Activated naive CD8-positive, alpha-beta T cell treated with anti-CD3 and anti-CD28 coated beads, Interleukin-2, amount 50 U/mL, for 24 hours (primary cell): Measurements from ENCODE around the gene IMP3.

Source experiments
- ATAC-seq: fragments of 150-1000 bp; cut with Tn5 transposase; one replicate; pipeline ENCODE4 v1.10.0; 2021
- DNase-seq: peaks from one replicate; pipeline ENCODE4 v3.0.0; 2021
- H3K27ac Mint-ChIP-seq: one replicate; pipeline ENCODE4 v1.8.0; 2021; ENCODE audit warnings: mild to moderate bottlenecking, mixed read lengths
- H3K27me3 Mint-ChIP-seq: one replicate; pipeline ENCODE4 v1.8.0; 2021; ENCODE audit warnings: mixed read lengths
- H3K36me3 Mint-ChIP-seq: one replicate; pipeline ENCODE4 v1.8.0; 2021; ENCODE audit warnings: low read depth, mixed read lengths
- H3K4me1 Mint-ChIP-seq: one replicate; pipeline ENCODE4 v1.8.0; 2021; ENCODE audit warnings: mixed read lengths
- H3K4me3 Mint-ChIP-seq: one replicate; pipeline ENCODE4 v1.8.0; 2021; ENCODE audit warnings: mild to moderate bottlenecking, moderate library complexity, mixed read lengths
- H3K9me3 Mint-ChIP-seq: one replicate; pipeline ENCODE4 v1.8.0; 2021; ENCODE audit warnings: mixed read lengths

IMP3 gene

DNA sequence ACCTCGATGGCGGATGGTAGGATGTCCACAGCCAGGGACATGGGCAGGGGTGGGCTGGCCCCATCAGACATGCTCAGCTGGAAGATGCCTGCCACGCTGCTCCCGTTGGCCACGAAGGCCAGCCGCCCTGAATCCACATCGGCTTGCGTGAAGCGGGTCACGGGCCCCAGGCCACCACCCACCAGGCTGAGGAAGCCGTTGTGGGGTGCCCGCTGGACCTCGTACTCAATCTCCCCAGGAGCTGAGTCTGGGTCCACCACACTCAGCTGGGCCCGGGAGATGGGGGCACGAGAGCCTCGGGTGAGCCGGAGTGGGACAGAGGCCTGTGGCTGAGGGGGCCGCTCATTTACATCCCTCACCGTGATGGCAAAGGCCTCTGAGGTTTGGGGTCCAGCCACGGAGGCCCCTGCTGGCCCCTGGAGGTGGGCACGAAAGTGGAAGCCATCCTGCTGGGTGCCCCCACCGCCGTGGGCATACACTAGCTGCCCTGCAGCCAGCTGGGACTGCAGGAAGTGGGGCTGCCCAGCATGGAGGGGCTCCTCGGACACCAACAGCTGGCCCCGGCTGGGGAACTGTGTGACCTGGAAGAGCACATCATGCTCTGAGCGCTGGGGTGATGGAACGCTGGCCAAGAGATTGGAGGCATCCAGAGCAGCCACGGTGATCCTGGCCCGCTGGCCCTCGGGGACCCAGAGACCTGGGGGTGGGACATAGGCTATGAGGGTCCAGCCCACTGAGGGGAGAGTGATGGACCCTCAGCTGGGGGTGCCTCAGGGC lies 36.9 kb upstream of the IMP3 start:
- no peak overlapping the region for H3K27ac Mint-ChIP-seq
- H3K9me3 Mint-ChIP-seq: no peaks in the 10 kb centered on the region
- no peak for ATAC-seq
- H3K36me3 Mint-ChIP-seq: no peaks in the 10 kb centered on the region
- DNase-seq: no peak
- no peaks in the 10 kb centered on the region for H3K27me3 Mint-ChIP-seq
- no peaks in the 10 kb centered on the region for H3K4me1 Mint-ChIP-seq
- H3K4me3 Mint-ChIP-seq: no peak overlapping the region

- no peak overlapping the region for H3K27ac Mint-ChIP-seq
- no peaks in the 10 kb centered on the region for H3K4me1 Mint-ChIP-seq
- no peaks in the 10 kb centered on the region for H3K36me3 Mint-ChIP-seq
- no peaks in the 10 kb centered on the region for H3K27me3 Mint-ChIP-seq
- H3K9me3 Mint-ChIP-seq: no peaks in the 10 kb centered on the region
- ATAC-seq (no peak), DNase-seq (no peak)
- no peak overlapping the region for H3K4me3 Mint-ChIP-seq
These were observed 35.8 kb upstream of the IMP3 start for GRCh38 chr15:75675579-75676404.

- Mint-ChIP-seq H3K27me3 (no peaks in the 10 kb centered on the region), H3K27ac (no peak overlapping the region), H3K9me3 (no peaks in the 10 kb centered on the region), H3K36me3 (no peaks in the 10 kb centered on the region), H3K4me1 (no peaks in the 10 kb centered on the region), H3K4me3 (no peak overlapping the region)
- ATAC-seq: no peak
- DNase-seq: no peak
These were observed 34.3 kb upstream of the IMP3 start for GRCh38 chr15:75674366-75674765.

- no peak for DNase-seq
- no peak for ATAC-seq
- Mint-ChIP-seq H3K9me3 (no peaks in the 10 kb centered on the region), H3K27ac (no peak overlapping the region), H3K4me3 (no peak overlapping the region), H3K27me3 (no peaks in the 10 kb centered on the region), H3K4me1 (no peaks in the 10 kb centered on the region), H3K36me3 (no peaks in the 10 kb centered on the region)
These were observed 33.6 kb upstream of the IMP3 start for GRCh38 chr15:75673426-75674235.

GRCh38 chr15:75672646-75673425 lies 32.8 kb upstream of the IMP3 start:
- Mint-ChIP-seq H3K9me3 (no peaks in the 10 kb centered on the region), H3K4me1 (no peaks in the 10 kb centered on the region), H3K27me3 (no peaks in the 10 kb centered on the region), H3K4me3 (no peak overlapping the region), H3K27ac (no peak overlapping the region), H3K36me3 (no peaks in the 10 kb centered on the region)
- DNase-seq: no peak
- ATAC-seq: no peak

- no peaks in the 10 kb centered on the region for H3K27me3 Mint-ChIP-seq
- H3K4me1 Mint-ChIP-seq: no peaks in the 10 kb centered on the region
- H3K36me3 Mint-ChIP-seq: no peaks in the 10 kb centered on the region
- ATAC-seq (no peak), DNase-seq (no peak)
- H3K27ac Mint-ChIP-seq: no peak overlapping the region
- no peak overlapping the region for H3K4me3 Mint-ChIP-seq
- H3K9me3 Mint-ChIP-seq: no peaks in the 10 kb centered on the region
These were observed 31.9 kb upstream of the IMP3 start for GRCh38 chr15:75671730-75672602.

GRCh38 chr15:75669879-75670212 lies 29.8 kb upstream of the IMP3 start:
- no peaks in the 10 kb centered on the region for H3K36me3 Mint-ChIP-seq
- ATAC-seq: no peak
- no peak for DNase-seq
- H3K9me3 Mint-ChIP-seq: no peaks in the 10 kb centered on the region
- H3K27ac Mint-ChIP-seq: no peak overlapping the region
- H3K27me3 Mint-ChIP-seq: no peaks in the 10 kb centered on the region
- H3K4me1 Mint-ChIP-seq: peaks cover 1% of the 10 kb centered on the region
- no peak overlapping the region for H3K4me3 Mint-ChIP-seq

- Mint-ChIP-seq H3K4me3 (no peak overlapping the region), H3K4me1 (peaks cover 1% of the 10 kb centered on the region), H3K36me3 (no peaks in the 10 kb centered on the region), H3K9me3 (no peaks in the 10 kb centered on the region), H3K27ac (no peak overlapping the region), H3K27me3 (no peaks in the 10 kb centered on the region)
- ATAC-seq (peak; percentile 17), DNase-seq (no peak)
These were observed 29.3 kb upstream of the IMP3 start for GRCh38 chr15:75669191-75669878.

DNA sequence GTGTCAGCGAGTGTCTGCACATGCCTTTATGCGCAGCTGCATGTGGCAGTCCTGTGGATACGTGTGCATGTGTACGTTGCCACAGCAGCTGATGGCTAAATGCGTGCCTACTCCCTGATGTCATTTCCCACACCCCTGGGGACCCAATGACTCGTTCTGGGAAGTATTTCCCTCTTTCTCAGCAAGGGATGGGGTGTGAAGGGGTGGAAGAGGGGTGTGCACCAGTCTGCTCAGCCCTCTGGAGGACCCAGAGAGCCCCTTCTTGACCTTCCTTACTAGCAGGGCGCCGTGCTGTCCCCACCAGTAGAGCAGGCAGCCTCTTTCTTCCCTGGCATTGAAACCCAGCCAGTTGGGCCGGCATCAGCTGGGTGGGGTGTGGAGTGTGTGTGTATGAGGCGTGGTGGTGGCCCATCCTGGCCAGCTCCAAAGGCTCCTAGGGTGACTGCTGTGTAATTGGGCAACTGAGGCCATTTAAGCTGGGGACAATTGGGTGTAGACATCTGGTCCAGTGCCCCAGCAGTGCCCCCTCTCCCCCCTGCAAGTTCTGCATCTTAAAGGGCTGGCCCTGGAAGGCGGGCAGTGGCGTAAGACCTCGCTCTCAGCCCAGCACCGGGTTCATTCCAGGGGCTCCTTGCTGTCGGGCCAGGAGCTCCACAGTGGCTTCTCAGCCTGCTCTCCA lies 26.9 kb upstream of the IMP3 start:
- no peak overlapping the region for H3K4me3 Mint-ChIP-seq
- ATAC-seq: no peak
- H3K27ac Mint-ChIP-seq: no peak overlapping the region

DNA sequence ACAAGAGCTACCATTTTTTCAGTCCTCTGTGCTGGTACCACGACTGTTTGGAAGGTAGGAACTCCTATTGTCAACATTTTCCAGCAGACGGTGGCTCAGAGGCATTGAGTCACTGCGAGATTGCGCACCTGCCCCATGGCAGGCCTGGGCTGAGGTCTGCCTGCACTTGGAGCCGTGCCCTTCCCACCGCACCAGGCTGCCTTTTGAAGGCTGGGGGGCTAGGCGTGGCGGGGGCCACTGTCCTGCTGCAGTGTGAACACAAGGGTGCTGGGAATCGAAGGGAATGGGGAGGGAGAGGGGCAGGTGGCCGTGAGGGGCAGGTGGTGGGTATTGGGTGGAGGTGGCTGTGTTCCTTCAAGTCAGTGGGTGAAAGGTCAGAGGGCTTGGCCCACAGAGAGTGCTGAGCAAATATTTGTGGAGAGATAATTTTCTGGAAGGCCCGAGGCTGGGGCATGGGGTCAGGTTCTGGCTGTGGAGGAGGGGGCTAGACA lies 24.0 kb upstream of the IMP3 start:
- Mint-ChIP-seq H3K36me3 (no peaks in the 10 kb centered on the region), H3K27ac (no peak overlapping the region), H3K9me3 (no peaks in the 10 kb centered on the region), H3K4me1 (peaks cover 1% of the 10 kb centered on the region), H3K4me3 (no peak overlapping the region), H3K27me3 (no peaks in the 10 kb centered on the region)
- ATAC-seq (no peak), DNase-seq (no peak)

More for the DNA sequence above, 26.9 kb upstream of the IMP3 start:
- no peak for DNase-seq
- Mint-ChIP-seq H3K4me1 (peaks cover 1% of the 10 kb centered on the region), H3K9me3 (no peaks in the 10 kb centered on the region), H3K36me3 (no peaks in the 10 kb centered on the region), H3K27me3 (no peaks in the 10 kb centered on the region)

DNA sequence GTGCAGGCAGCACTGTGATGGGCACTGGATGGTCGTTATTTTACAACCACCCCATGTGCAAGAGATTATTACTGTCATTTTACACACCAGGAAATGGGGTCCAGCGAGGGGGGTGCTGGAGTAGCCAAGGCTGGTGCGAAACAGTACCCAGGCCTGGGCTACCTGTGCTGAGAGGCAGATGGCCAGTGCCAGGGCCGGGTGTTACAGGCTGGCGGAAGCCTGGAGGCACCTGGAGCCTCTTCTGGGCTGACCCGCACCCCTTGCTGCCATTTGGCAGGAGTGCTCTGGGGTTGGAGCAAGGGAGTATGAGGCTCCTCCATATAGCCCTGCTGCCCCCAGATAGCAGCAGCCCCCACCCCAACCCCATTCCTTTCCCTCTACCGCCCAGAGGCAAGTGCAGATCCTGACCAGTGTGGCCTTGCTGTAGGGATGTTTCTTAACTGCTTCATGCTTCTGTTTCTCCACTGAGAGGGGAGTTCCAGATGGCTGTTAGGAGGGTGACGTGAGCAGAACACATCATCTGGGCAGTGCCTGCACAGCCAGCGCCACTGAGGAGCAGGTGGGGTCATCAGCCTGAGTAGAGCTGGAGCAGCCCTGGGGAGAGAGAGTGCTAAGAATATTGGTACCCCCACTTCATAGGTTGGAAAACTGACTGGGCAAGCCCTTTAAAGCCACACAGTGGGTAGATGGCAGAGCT lies 22.9 kb upstream of the IMP3 start:
- no peak for ATAC-seq
- no peak overlapping the region for H3K27ac Mint-ChIP-seq
- no peak for DNase-seq
- no peaks in the 10 kb centered on the region for H3K9me3 Mint-ChIP-seq
- no peaks in the 10 kb centered on the region for H3K36me3 Mint-ChIP-seq
- H3K27me3 Mint-ChIP-seq: no peaks in the 10 kb centered on the region
- peaks cover 1% of the 10 kb centered on the region for H3K4me1 Mint-ChIP-seq
- H3K4me3 Mint-ChIP-seq: no peak overlapping the region

- ATAC-seq: no peak
- Mint-ChIP-seq H3K27ac (no peak overlapping the region), H3K9me3 (no peaks in the 10 kb centered on the region), H3K27me3 (no peaks in the 10 kb centered on the region), H3K36me3 (no peaks in the 10 kb centered on the region), H3K4me1 (peaks cover 1% of the 10 kb centered on the region), H3K4me3 (no peak overlapping the region)
- no peak for DNase-seq
These were observed 21.7 kb upstream of the IMP3 start for GRCh38 chr15:75661756-75662140.
